IPS DF 6.9 (cell line): ENCODE results near the gene TBC1D22A.
"Not testable (repeated sequence)": the region's sequence is repeated elsewhere in the genome, so short reads cannot be mapped to it uniquely, and the experiment has no call there.

Source experiments
- DNase-seq: peaks from one replicate; pipeline ENCODE4 v3.0.0-alpha.2; 2013; ENCODE audit warnings: low read depth, low spot score
- H3K27ac ChIP-seq: one replicate; pipeline ENCODE4 v1.5.1; 2013; ENCODE audit warnings: low read length, control low read depth
- H3K27me3 ChIP-seq: 2 replicates; pipeline ENCODE4 v1.6.1; 2013; ENCODE audit warnings: mild to moderate bottlenecking, low read length; ENCODE audit not compliant: control insufficient read depth, insufficient read depth
- H3K36me3 ChIP-seq: 2 replicates; pipeline ENCODE4 v1.6.1; 2013; ENCODE audit warnings: low read length; ENCODE audit not compliant: control insufficient read depth, insufficient read depth
- H3K4me1 ChIP-seq: 2 replicates; pipeline ENCODE4 v1.6.1; 2013; ENCODE audit warnings: low read length; ENCODE audit not compliant: control insufficient read depth, insufficient read depth
- H3K4me3 ChIP-seq: 2 replicates; pipeline ENCODE4 v1.5.1; 2013; ENCODE audit warnings: mild to moderate bottlenecking, low read length
- H3K9me3 ChIP-seq: 2 replicates; pipeline ENCODE4 v1.6.1; 2013; ENCODE audit warnings: low read length, inconsistent platforms; ENCODE audit not compliant: control insufficient read depth, insufficient read depth
- WGBS: extraction: QIAGEN DNeasy Blood & Tissue Kit; methylation state at CpG from one replicate; pipeline ENCODE4 v1.1.7; 2013; ENCODE audit warnings: mixed read lengths, missing lambda C conversion rate; ENCODE audit not compliant: insufficient read length, insufficient coverage; 5-methylcytosine and 5-hydroxymethylcytosine counted together

Gene TBC1D22A

GRCh38 chr22:47136050-47136449 lies 373.6 kb downstream of the TBC1D22A start:
- no CpG with 5 or more reads among the region's 12 CpGs for WGBS
- no peaks in the 10 kb centered on the region; the same call in 1 of the 2 replicates for H3K4me1 ChIP-seq
- H3K27me3 ChIP-seq: no peaks in the 10 kb centered on the region
- DNase-seq: no peak
- H3K4me3 ChIP-seq: no peak overlapping the region
- no peak overlapping the region for H3K27ac ChIP-seq
- H3K9me3 ChIP-seq: no peaks in the 10 kb centered on the region
- no peaks in the 10 kb centered on the region for H3K36me3 ChIP-seq

- DNase-seq: no peak
- no peak overlapping the region for H3K4me3 ChIP-seq
- no peaks in the 10 kb centered on the region for H3K9me3 ChIP-seq
- no peaks in the 10 kb centered on the region for H3K36me3 ChIP-seq
- H3K4me1 ChIP-seq: no peaks in the 10 kb centered on the region; the same call in 1 of the 2 replicates
- no peaks in the 10 kb centered on the region for H3K27me3 ChIP-seq
- no CpG with 5 or more reads among the region's 16 CpGs for WGBS
- no peak overlapping the region for H3K27ac ChIP-seq
Observed at GRCh38 chr22:47136671-47137070, 374.2 kb downstream of the TBC1D22A start.

GRCh38 chr22:47139013-47139789 lies 376.8 kb downstream of the TBC1D22A start:
- no CpG with 5 or more reads among the region's 30 CpGs for WGBS
- H3K9me3 ChIP-seq: no peaks in the 10 kb centered on the region
- no peak overlapping the region for H3K27ac ChIP-seq
- H3K27me3 ChIP-seq: no peaks in the 10 kb centered on the region
- no peak for DNase-seq
- H3K36me3 ChIP-seq: no peaks in the 10 kb centered on the region
- no peak overlapping the region for H3K4me3 ChIP-seq
- no peaks in the 10 kb centered on the region for H3K4me1 ChIP-seq

- DNase-seq: no peak
- Histone ChIP-seq H3K4me1 (no peaks in the 10 kb centered on the region), H3K4me3 (no peak overlapping the region), H3K27ac (no peak overlapping the region), H3K27me3 (no peaks in the 10 kb centered on the region), H3K9me3 (no peaks in the 10 kb centered on the region), H3K36me3 (no peaks in the 10 kb centered on the region)
- no CpG with 5 or more reads among the region's 6 CpGs for WGBS
Observed at GRCh38 chr22:47139790-47140119, 377.3 kb downstream of the TBC1D22A start.

GRCh38 chr22:47140975-47141374 lies 378.5 kb downstream of the TBC1D22A start:
- no CpG with 5 or more reads among the region's 8 CpGs for WGBS
- not testable (repeated sequence) for H3K4me3 ChIP-seq

GRCh38 chr22:47142427-47143046 lies 380.1 kb downstream of the TBC1D22A start:
- Histone ChIP-seq H3K36me3 (no peaks in the 10 kb centered on the region), H3K4me3 (no peak overlapping the region), H3K4me1 (no peaks in the 10 kb centered on the region), H3K27ac (no peak overlapping the region), H3K27me3 (no peaks in the 10 kb centered on the region), H3K9me3 (no peaks in the 10 kb centered on the region)
- no CpG with 5 or more reads among the region's 2 CpGs for WGBS
- DNase-seq: no peak

More at GRCh38 chr22:47140975-47141374, 378.5 kb downstream of the TBC1D22A start:
- not testable (repeated sequence) for H3K4me1 ChIP-seq, H3K36me3 ChIP-seq, H3K27ac ChIP-seq, DNase-seq, H3K27me3 ChIP-seq, H3K9me3 ChIP-seq

- Histone ChIP-seq H3K4me1 (no peaks in the 10 kb centered on the region), H3K36me3 (no peaks in the 10 kb centered on the region), H3K27ac (no peak overlapping the region), H3K9me3 (no peaks in the 10 kb centered on the region), H3K27me3 (no peaks in the 10 kb centered on the region), H3K4me3 (no peak overlapping the region)
- no CpG with 5 or more reads among the region's 16 CpGs for WGBS
- no peak for DNase-seq
Observed at GRCh38 chr22:47143249-47143938, 380.9 kb downstream of the TBC1D22A start.

GRCh38 chr22:47144076-47144765 lies 381.8 kb downstream of the TBC1D22A start:
- Histone ChIP-seq H3K4me3 (no peak overlapping the region), H3K9me3 (no peaks in the 10 kb centered on the region), H3K27ac (no peak overlapping the region), H3K27me3 (no peaks in the 10 kb centered on the region), H3K4me1 (no peaks in the 10 kb centered on the region), H3K36me3 (no peaks in the 10 kb centered on the region)
- no peak for DNase-seq
- no CpG with 5 or more reads among the region's 24 CpGs for WGBS

GRCh38 chr22:47144791-47145425 lies 382.5 kb downstream of the TBC1D22A start:
- Histone ChIP-seq H3K36me3 (no peaks in the 10 kb centered on the region), H3K27me3 (no peaks in the 10 kb centered on the region), H3K4me1 (no peaks in the 10 kb centered on the region), H3K4me3 (no peak overlapping the region), H3K27ac (no peak overlapping the region), H3K9me3 (no peaks in the 10 kb centered on the region)
- DNase-seq: no peak
- no CpG with 5 or more reads among the region's 21 CpGs for WGBS

- no peak for DNase-seq
- no CpG with 5 or more reads among the region's 20 CpGs for WGBS
- no peaks in the 10 kb centered on the region for H3K9me3 ChIP-seq
- H3K4me3 ChIP-seq: no peak overlapping the region
- H3K36me3 ChIP-seq: no peaks in the 10 kb centered on the region
- no peaks in the 10 kb centered on the region for H3K27me3 ChIP-seq
- H3K4me1 ChIP-seq: no peaks in the 10 kb centered on the region
- no peak overlapping the region for H3K27ac ChIP-seq
Observed at GRCh38 chr22:47145883-47146282, 383.4 kb downstream of the TBC1D22A start.
